Endothelial cell of umbilical vein (primary cell): ENCODE results near the gene TSPAN31. TPM values are rescaled to one million over a fixed set of nuclear protein-coding genes. Genes with fewer than 3 reads are reported as not detected.

ENCODE experiments used
- BruUV-seq: library from RNA; stranded (reverse); fragments of 400-500 nt; replicated peaks from 2 replicates; lab custom pipeline; 2021; lab: Mats Ljungman, UMichigan
- CTCF ChIA-PET: fragments of 300-600, 350-600 bp; sonication (Branson Sonifier 250); formaldehyde crosslinking; loops from one replicate; lab custom pipeline; 2021; ENCODE audit warnings: antibody characterized with exemption, inconsistent platforms; lab: Charles Lee
- POLR2A ChIA-PET: fragments of 300-600, 350-600 bp; sonication (Branson Sonifier 250); formaldehyde crosslinking; loops from one replicate; lab custom pipeline; 2021; ENCODE audit warnings: antibody characterized with exemption, inconsistent platforms; lab: Charles Lee
- DNase-seq: peaks from one replicate; pipeline ENCODE4 v3.0.0-alpha.2; 2011; ENCODE audit warnings: low read depth, low spot score
- FAIRE-seq: peaks from 2 replicates; lab custom pipeline; 2011; peaks lifted over from hg19 to GRCh38; lab: Jason Lieb, UNC
- H2AFZ ChIP-seq: 2 replicates; pipeline ENCODE4 v1.6.0; 2012; ENCODE audit warnings: low read depth, low read length, control low read depth, inconsistent platforms
- H3K27ac ChIP-seq: 2 replicates; pipeline ENCODE4 v1.5.1; 2011; ENCODE audit warnings: low read depth, mild to moderate bottlenecking, control low read depth, low read length, moderate library complexity; ENCODE audit not compliant: insufficient read depth
- H3K27me3 ChIP-seq, 2 experiments: 2 replicates each; pipeline versions ENCODE4 v1.6.0 to v1.6.1; 2011; ENCODE audit warnings: low read length in 2 of 2, mixed read lengths in 1 of 2; ENCODE audit not compliant: control insufficient read depth in 2 of 2, insufficient read depth in 2 of 2
- H3K36me3 ChIP-seq, 2 experiments: 2 replicates in 1 of 2; 3 replicates in 1 of 2; pipeline ENCODE4 v1.5.1; 2011; ENCODE audit warnings: low read length in 2 of 2, mild to moderate bottlenecking in 1 of 2, moderate library complexity in 1 of 2; ENCODE audit not compliant: control insufficient read depth in 2 of 2, insufficient read depth in 2 of 2; ENCODE audit errors: extremely low read depth in 1 of 2
- H3K4me1 ChIP-seq: 3 replicates; pipeline ENCODE4 v1.5.1; 2011; ENCODE audit warnings: mild to moderate bottlenecking, low read length; ENCODE audit not compliant: control insufficient read depth, insufficient read depth; ENCODE audit errors: extremely low read depth
- H3K4me2 ChIP-seq: 2 replicates; pipeline ENCODE4 v1.6.1; 2011; ENCODE audit warnings: low read length, control low read depth, mixed read lengths; ENCODE audit not compliant: insufficient read depth
- H3K4me3 ChIP-seq, 3 experiments: fragments of 200-600 bp in 1 of 3; sonication (generic), shearing (Covaris generic) in 1 of 3; replicated peaks in 1 of 3; 2 replicates each; pipeline ENCODE4 v1.5.1; 2011 to 2016; ENCODE audit warnings: control low read depth in 3 of 3, low read length in 3 of 3, mild to moderate bottlenecking in 2 of 3, inconsistent platforms in 1 of 3, low read depth in 1 of 3, moderate library complexity in 1 of 3; ENCODE audit not compliant: insufficient read depth in 1 of 3
- H3K79me2 ChIP-seq: 2 replicates; pipeline ENCODE4 v1.6.0; 2012; ENCODE audit warnings: low read length, inconsistent platforms; ENCODE audit not compliant: control insufficient read depth, insufficient read depth
- H3K9ac ChIP-seq: replicated peaks from 2 replicates; pipeline ENCODE3; 2011; ENCODE audit warnings: low read length, control low read depth; ENCODE audit not compliant: insufficient read depth; ENCODE audit errors: extremely low read depth
- H3K9me1 ChIP-seq: replicated peaks from 3 replicates; pipeline ENCODE4 v1.6.0; 2011; ENCODE audit warnings: mild to moderate bottlenecking, low read length; ENCODE audit not compliant: control insufficient read depth, insufficient read depth; ENCODE audit errors: extremely low read depth
- H3K9me3 ChIP-seq: replicated peaks from 2 replicates; pipeline ENCODE4 v1.5.1; 2012; ENCODE audit warnings: low read length, inconsistent platforms; ENCODE audit not compliant: control insufficient read depth, insufficient read depth
- H4K20me1 ChIP-seq: replicated peaks from 2 replicates; pipeline ENCODE3; 2011; ENCODE audit warnings: mild to moderate bottlenecking, low read length; ENCODE audit not compliant: control insufficient read depth, insufficient read depth; ENCODE audit errors: extremely low read depth
- CTCF ChIP-seq, 2 donors: IDR thresholded peaks; 1 replicate in 1 of 2; 2 replicates in 1 of 2; pipeline ENCODE4 v1.5.1; 2011; ENCODE audit warnings: low read length in 2 of 2, mild to moderate bottlenecking in 2 of 2, moderate library complexity in 2 of 2, control low read depth in 1 of 2, inconsistent platforms in 1 of 2, low read depth in 1 of 2; ENCODE audit not compliant: insufficient read depth in 1 of 2; ENCODE audit errors: extremely low read depth in 1 of 2
- EZH2 ChIP-seq: IDR thresholded peaks from 2 replicates; pipeline ENCODE4 v1.6.1; 2012; ENCODE audit warnings: borderline replicate concordance, low read depth, mild to moderate bottlenecking, moderate library complexity, low read length, inconsistent platforms; ENCODE audit not compliant: severe bottlenecking
- FOS ChIP-seq: IDR thresholded peaks from 2 replicates; pipeline ENCODE4 v1.6.1; 2011; ENCODE audit warnings: mild to moderate bottlenecking, low read length, moderate library complexity, borderline replicate concordance; ENCODE audit not compliant: insufficient read depth
- GATA2 ChIP-seq: IDR thresholded peaks from 2 replicates; pipeline ENCODE4 v1.7.0; 2011; ENCODE audit warnings: low read depth, mild to moderate bottlenecking, moderate library complexity, mixed read lengths, low read length; ENCODE audit not compliant: insufficient read length, insufficient read depth
- JUN ChIP-seq: IDR thresholded peaks from 2 replicates; pipeline ENCODE4 v1.6.1; 2011; ENCODE audit warnings: borderline replicate concordance, low read depth; ENCODE audit not compliant: insufficient read length, insufficient read depth
- MYC ChIP-seq: IDR thresholded peaks from one replicate; pipeline ENCODE4 v1.6.1; 2011; ENCODE audit warnings: mild to moderate bottlenecking, low read depth, low read length
- POLR2A ChIP-seq: IDR thresholded peaks from 2 replicates; pipeline ENCODE4 v1.6.1; 2012; ENCODE audit warnings: low read depth, mild to moderate bottlenecking, control low read depth, low read length
- POLR2AphosphoS5 ChIP-seq: IDR thresholded peaks from 2 replicates; pipeline ENCODE4 v1.6.1; 2012; ENCODE audit warnings: low read depth, mild to moderate bottlenecking, control low read depth, low read length, moderate library complexity; ENCODE audit not compliant: insufficient read depth
- dilution Hi-C: fragments of 300-500 bp; cut with MboI; formaldehyde crosslinking; loops from one replicate; pipeline ENCODE4 v1.15.0; 2019; ENCODE audit warnings: low sequenced_read_pairs; ENCODE audit not compliant: extremely low pct_ligation_motif_present
- intact Hi-C: fragments of 100-400 bp; cut with micrococcal nuclease; formaldehyde crosslinking; loops from one replicate; pipeline ENCODE4 v1.10.0; 2022
- polyA plus RNA-seq, 4 experiments: library from polyadenylated mRNA; depleted of rRNA in 3 of 4; stranded (reverse) in 3 of 4; unstranded in 1 of 4; fragments of >200 nt; gene quantifications; 2 replicates each; pipeline versions ENCODE4 v1.2.1 to v1.2.3, GENCODE V29; 2011 to 2012; ENCODE audit warnings: missing spikeins in 1 of 4
- total RNA-seq: library from RNA; stranded (reverse); gene quantifications from 2 replicates; pipeline ENCODE4 v1.2.3, GENCODE V29; 2021
- TF ChIP-seq, protein P1 (sequence below): IDR thresholded peaks from 2 replicates; pipeline ENCODE4 v1.6.1; 2011; ENCODE audit not compliant: insufficient read depth, insufficient read length

Gene TSPAN31
- total and polyA plus RNA-seq, 2 donors (not counting 3 experiments of a cell fraction or from before 2014, with no cell fraction given) = 15.0 to 43.9 TPM

- BruUV-seq = no TSS peak
- H2AFZ ChIP-seq = no peak overlapping the region
- H3K9me1 ChIP-seq = no peaks in the 10 kb centered on the region
- intact Hi-C loops = no loop called here
- POLR2A ChIA-PET = no interaction called here
- DNase-seq = no peak
- H3K79me2 ChIP-seq = peaks cover 3% of the 10 kb centered on the region
- H3K27ac ChIP-seq = no peak overlapping the region
- H3K36me3 ChIP-seq = peaks cover 4 to 8% of the 10 kb centered on the region in 2 experiments
- no peak overlapping the region for H3K4me3 ChIP-seq
- H3K4me1 ChIP-seq = peaks cover 7% of the 10 kb centered on the region
- H3K4me2 ChIP-seq = no peak overlapping the region
- H3K9ac ChIP-seq = no peak overlapping the region
- dilution Hi-C loops = no loop called here
- CTCF ChIA-PET = no interaction called here
- H3K9me3 ChIP-seq = no peaks in the 10 kb centered on the region
- no peaks in the 10 kb centered on the region for H3K27me3 ChIP-seq
- no peaks in the 10 kb centered on the region for H4K20me1 ChIP-seq
- no peak for FAIRE-seq
- TF ChIP-seq GATA2 (no peak), FOS (no peak), JUN (no peak)
These were observed 48.9 kb upstream of the TSPAN31 start for GRCh38 chr12:57695770-57696432.

GRCh38 chr12:57697076-57697475, 47.8 kb upstream of the TSPAN31 start:
- Histone ChIP-seq H3K4me2 (no peak overlapping the region), H3K4me3 (no peak overlapping the region), H3K4me1 (peaks cover 7% of the 10 kb centered on the region), H3K9ac (no peak overlapping the region), H3K79me2 (peaks cover 3% of the 10 kb centered on the region), H3K27ac (no peak overlapping the region), H2AFZ (no peak overlapping the region), H3K9me3 (no peaks in the 10 kb centered on the region), H3K9me1 (no peaks in the 10 kb centered on the region), H3K36me3 (peaks cover 4 to 8% of the 10 kb centered on the region in 2 experiments), H4K20me1 (no peaks in the 10 kb centered on the region), H3K27me3 (no peaks in the 10 kb centered on the region)
- dilution Hi-C loops = no loop called here
- ChIA-PET CTCF (no interaction called here), POLR2A (no interaction called here)
- FAIRE-seq (no peak), DNase-seq (no peak)
- no peak for TF ChIP-seq MYC
- TF ChIP-seq, protein P1, sequence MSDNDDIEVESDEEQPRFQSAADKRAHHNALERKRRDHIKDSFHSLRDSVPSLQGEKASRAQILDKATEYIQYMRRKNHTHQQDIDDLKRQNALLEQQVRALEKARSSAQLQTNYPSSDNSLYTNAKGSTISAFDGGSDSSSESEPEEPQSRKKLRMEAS = no peak
- no peak for TF ChIP-seq CTCF (IDR thresholded peaks at IDR 0.05; ENCODE audit: extremely low read depth in 1 of 2, insufficient read depth in 1 of 2, low read depth in 1 of 2, low read length in 2 of 2)
- no peak for TF ChIP-seq EZH2
- no peak for TF ChIP-seq JUN
- no peak for TF ChIP-seq POLR2A
- TF ChIP-seq POLR2AphosphoS5 = no peak
- no peak for TF ChIP-seq GATA2
- no peak for TF ChIP-seq FOS
- intact Hi-C loops = no loop called here
- BruUV-seq = no TSS peak
